H9 (cell line): Measurements from ENCODE around the gene LSG1. TPM values are rescaled to one million over a fixed set of nuclear protein-coding genes. Genes with fewer than 3 reads are reported as not detected.

Experiments used
- DNase-seq: peaks from one replicate; pipeline ENCODE4 v3.0.0-alpha.2; 2017
- H2AFZ ChIP-seq: one replicate; pipeline ENCODE4 v1.6.1; 2013; ENCODE audit warnings: mild to moderate bottlenecking, low read length, control low read depth, moderate library complexity
- H2AK5ac ChIP-seq: 2 replicates; pipeline ENCODE4 v1.6.1; 2013; ENCODE audit warnings: low read length, control low read depth, mixed read lengths; ENCODE audit not compliant: insufficient read length
- H2BK120ac ChIP-seq: one replicate; pipeline ENCODE4 v1.6.1; 2013; ENCODE audit warnings: low read depth, mild to moderate bottlenecking, low read length, control low read depth, inconsistent platforms; ENCODE audit not compliant: poor library complexity, severe bottlenecking
- H2BK12ac ChIP-seq: 2 replicates; pipeline ENCODE4 v1.6.1; 2013; ENCODE audit warnings: low read length, control low read depth, mixed read lengths, low read depth; ENCODE audit not compliant: insufficient read length
- H2BK15ac ChIP-seq: 2 replicates; pipeline ENCODE4 v1.6.1; 2013; ENCODE audit warnings: low read depth, low read length, control low read depth
- H2BK20ac ChIP-seq: one replicate; pipeline ENCODE4 v1.6.1; 2013; ENCODE audit warnings: low read depth, mild to moderate bottlenecking, low read length, control low read depth, inconsistent platforms; ENCODE audit not compliant: poor library complexity, severe bottlenecking
- H2BK5ac ChIP-seq: 2 replicates; pipeline ENCODE4 v1.6.1; 2013; ENCODE audit warnings: low read length, control low read depth, mixed read lengths; ENCODE audit not compliant: insufficient read length
- H3K14ac ChIP-seq: 2 replicates; pipeline ENCODE4 v1.6.1; 2013; ENCODE audit warnings: low read length, control low read depth; ENCODE audit not compliant: insufficient read depth
- H3K18ac ChIP-seq: 2 replicates; pipeline ENCODE4 v1.6.1; 2013; ENCODE audit warnings: low read depth, mild to moderate bottlenecking, mixed read lengths, low read length, control low read depth; ENCODE audit not compliant: insufficient read length
- H3K23ac ChIP-seq: 2 replicates; pipeline ENCODE4 v1.6.1; 2013; ENCODE audit warnings: low read length, control low read depth, mixed read lengths, low read depth; ENCODE audit not compliant: insufficient read length
- H3K23me2 ChIP-seq: 2 replicates; pipeline ENCODE4 v1.6.1; 2013; ENCODE audit warnings: low read depth, mild to moderate bottlenecking, mixed read lengths, low read length, control low read depth; ENCODE audit not compliant: insufficient read length, poor library complexity, severe bottlenecking
- H3K27ac ChIP-seq: 2 replicates; pipeline ENCODE4 v1.5.1; 2013; ENCODE audit warnings: low read length, control low read depth, mixed read lengths, low read depth; ENCODE audit not compliant: insufficient read length
- H3K27me3 ChIP-seq: 2 replicates; pipeline ENCODE4 v1.6.1; 2013; ENCODE audit warnings: low read length, control low read depth, inconsistent platforms; ENCODE audit not compliant: insufficient read depth
- H3K4ac ChIP-seq: 2 replicates; pipeline ENCODE4 v1.6.1; 2013; ENCODE audit warnings: low read depth, mild to moderate bottlenecking, control low read depth, inconsistent platforms, low read length, moderate library complexity
- H3K4me1 ChIP-seq: 2 replicates; pipeline ENCODE4 v1.6.1; 2013; ENCODE audit warnings: low read length, control low read depth, inconsistent platforms; ENCODE audit not compliant: insufficient read depth
- H3K4me2 ChIP-seq: 2 replicates; pipeline ENCODE4 v1.6.1; 2013; ENCODE audit warnings: low read length, control low read depth, mixed read lengths; ENCODE audit not compliant: insufficient read length, insufficient read depth
- H3K56ac ChIP-seq: 2 replicates; pipeline ENCODE4 v1.6.1; 2013; ENCODE audit warnings: low read depth, mild to moderate bottlenecking, mixed read lengths, low read length, control low read depth; ENCODE audit not compliant: insufficient read length
- H3K79me1 ChIP-seq: 2 replicates; pipeline ENCODE4 v1.6.1; 2013; ENCODE audit warnings: low read depth, mild to moderate bottlenecking, moderate library complexity, low read length, control low read depth, inconsistent platforms; ENCODE audit not compliant: insufficient read depth, poor library complexity, severe bottlenecking
- H3K79me2 ChIP-seq: 2 replicates; pipeline ENCODE4 v1.6.1; 2013; ENCODE audit warnings: low read length, control low read depth, inconsistent platforms; ENCODE audit not compliant: insufficient read depth
- H3K9ac ChIP-seq: 2 replicates; pipeline ENCODE4 v1.6.1; 2013; ENCODE audit warnings: low read length, control low read depth, mixed read lengths; ENCODE audit not compliant: insufficient read length; ENCODE audit errors: extremely low read depth
- H3K9me3 ChIP-seq: one replicate; pipeline ENCODE4 v1.6.1; 2013; ENCODE audit warnings: low read depth, low read length, inconsistent platforms; ENCODE audit not compliant: control insufficient read depth
- H3T11ph ChIP-seq: one replicate; pipeline ENCODE4 v1.6.1; 2013; ENCODE audit warnings: mild to moderate bottlenecking, low read length, control low read depth, inconsistent platforms
- H4K20me1 ChIP-seq: one replicate; pipeline ENCODE4 v1.6.1; 2013; ENCODE audit not compliant: control insufficient read depth, insufficient read length, insufficient read depth
- H4K5ac ChIP-seq: 2 replicates; pipeline ENCODE4 v1.6.1; 2013; ENCODE audit warnings: low read depth, mild to moderate bottlenecking, mixed read lengths, low read length, control low read depth; ENCODE audit not compliant: insufficient read length
- H4K8ac ChIP-seq: replicated peaks from 2 replicates; pipeline ENCODE4 v1.6.1; 2013; ENCODE audit warnings: low read length, control low read depth, mixed read lengths, low read depth; ENCODE audit not compliant: insufficient read length
- H4K91ac ChIP-seq: 2 replicates; pipeline ENCODE4 v1.6.1; 2013; ENCODE audit warnings: low read depth, mild to moderate bottlenecking, moderate library complexity, mixed read lengths, low read length, control low read depth; ENCODE audit not compliant: insufficient read length
- H3K27ac Mint-ChIP-seq, 3 experiments: 2 replicates in 2 of 3; 3 replicates in 1 of 3; pipeline ENCODE4 v1.8.0; 2020 to 2021; ENCODE audit warnings: mixed read lengths in 3 of 3, mild to moderate bottlenecking in 1 of 3, moderate library complexity in 1 of 3
- H3K27me3 Mint-ChIP-seq: 2 replicates; pipeline ENCODE4 v1.8.0; 2021; ENCODE audit warnings: low read depth, mild to moderate bottlenecking, moderate library complexity, mixed read lengths
- H3K36me3 Mint-ChIP-seq, 3 experiments: 2 replicates in 2 of 3; 3 replicates in 1 of 3; pipeline ENCODE4 v1.8.0; 2020 to 2021; ENCODE audit warnings: low read depth in 3 of 3, mixed read lengths in 3 of 3; ENCODE audit not compliant: insufficient read depth in 1 of 3
- H3K4me1 Mint-ChIP-seq, 2 experiments: 2 replicates each; pipeline ENCODE4 v1.8.0; 2020; ENCODE audit warnings: mixed read lengths in 2 of 2
- H3K4me3 Mint-ChIP-seq, 2 experiments: 2 replicates in 1 of 2; 3 replicates in 1 of 2; pipeline ENCODE4 v1.8.0; 2020 to 2021; ENCODE audit warnings: mild to moderate bottlenecking in 2 of 2, mixed read lengths in 2 of 2, moderate library complexity in 1 of 2
- H3K9me3 Mint-ChIP-seq, 2 experiments: 2 replicates in 1 of 2; 3 replicates in 1 of 2; pipeline ENCODE4 v1.8.0; 2020; ENCODE audit warnings: mild to moderate bottlenecking in 2 of 2, mixed read lengths in 2 of 2, moderate library complexity in 1 of 2
- CTCF ChIP-seq: fragments of 200-600 bp; sonication (generic); conservative IDR thresholded peaks from 3 replicates; pipeline ENCODE4 v1.8.0; 2021; ENCODE audit warnings: antibody characterized with exemption, mild to moderate bottlenecking
- WGBS: extraction: QIAGEN DNeasy Blood & Tissue Kit; methylation state at CpG from one replicate; pipeline ENCODE4 v1.1.7; 2013; ENCODE audit warnings: missing lambda C conversion rate, low lambda C conversion rate, mixed read lengths; ENCODE audit not compliant: insufficient read length; ENCODE audit errors: extremely low coverage; 5-methylcytosine and 5-hydroxymethylcytosine counted together
- total RNA-seq: library from RNA; stranded (reverse); gene quantifications from 2 replicates; pipeline ENCODE4 v1.2.1, GENCODE V29; 2021

LSG1 gene
- total RNA-seq, 1 experiment from 2014 or later: 63.3 TPM

- H3K9me3 Mint-ChIP-seq: no peaks in the 10 kb centered on the region
- no CpG with 5 or more reads among the region's 6 CpGs for WGBS
- no peak for DNase-seq
Observed at GRCh38 chr3:194720048-194720447, 48.1 kb upstream of the LSG1 start.

More at GRCh38 chr3:194720048-194720447, 48.1 kb upstream of the LSG1 start:
- no peak overlapping the region for H4K8ac ChIP-seq
- H3K4me1 Mint-ChIP-seq: peaks cover 4 to 5% of the 10 kb centered on the region in 2 experiments; a peak in 3 of 4 replicates
- H3T11ph ChIP-seq: no peak overlapping the region
- H3K4me2 ChIP-seq: no peak overlapping the region
- no peaks in the 10 kb centered on the region for H3K79me1 ChIP-seq
- H4K91ac ChIP-seq: no peak overlapping the region
- no peak overlapping the region for H3K14ac ChIP-seq
- H3K9ac ChIP-seq: no peak overlapping the region
- H3K4me1 ChIP-seq: no peaks in the 10 kb centered on the region
- H3K56ac ChIP-seq: no peak overlapping the region
- peaks cover 4% of the 10 kb centered on the region for H3K23me2 ChIP-seq
- H3K27me3 Mint-ChIP-seq: peaks cover 2% of the 10 kb centered on the region
- H4K5ac ChIP-seq: no peak overlapping the region
- H3K27ac ChIP-seq: no peak overlapping the region
- H3K4me3 Mint-ChIP-seq: no peak overlapping the region
- no peaks in the 10 kb centered on the region for H3K36me3 Mint-ChIP-seq
- no peak overlapping the region for H2BK20ac ChIP-seq
- no peaks in the 10 kb centered on the region for H3K79me2 ChIP-seq
- no peak overlapping the region for H2BK5ac ChIP-seq
- H2AK5ac ChIP-seq: no peak overlapping the region
- TF ChIP-seq CTCF: peak; percentile 39; the same call in 1 of the 3 replicates
- no peak overlapping the region for H2BK15ac ChIP-seq
- no peak overlapping the region for H3K23ac ChIP-seq
- H3K27me3 ChIP-seq: no peaks in the 10 kb centered on the region
- H3K18ac ChIP-seq: no peak overlapping the region
- H3K27ac Mint-ChIP-seq: no peak overlapping the region
- no peaks in the 10 kb centered on the region for H4K20me1 ChIP-seq
- H2BK12ac ChIP-seq: no peak overlapping the region
- H3K4ac ChIP-seq: no peak overlapping the region
- H2BK120ac ChIP-seq: no peak overlapping the region
- H2AFZ ChIP-seq: no peak overlapping the region
- H3K9me3 ChIP-seq: no peaks in the 10 kb centered on the region
